ENCODE measurements around the gene TRAPPC12.
"Not testable (repeated sequence)": the region's sequence is repeated elsewhere in the genome, so short reads cannot be mapped to it uniquely, and the experiment has no call there.

Gene TRAPPC12

DNA sequence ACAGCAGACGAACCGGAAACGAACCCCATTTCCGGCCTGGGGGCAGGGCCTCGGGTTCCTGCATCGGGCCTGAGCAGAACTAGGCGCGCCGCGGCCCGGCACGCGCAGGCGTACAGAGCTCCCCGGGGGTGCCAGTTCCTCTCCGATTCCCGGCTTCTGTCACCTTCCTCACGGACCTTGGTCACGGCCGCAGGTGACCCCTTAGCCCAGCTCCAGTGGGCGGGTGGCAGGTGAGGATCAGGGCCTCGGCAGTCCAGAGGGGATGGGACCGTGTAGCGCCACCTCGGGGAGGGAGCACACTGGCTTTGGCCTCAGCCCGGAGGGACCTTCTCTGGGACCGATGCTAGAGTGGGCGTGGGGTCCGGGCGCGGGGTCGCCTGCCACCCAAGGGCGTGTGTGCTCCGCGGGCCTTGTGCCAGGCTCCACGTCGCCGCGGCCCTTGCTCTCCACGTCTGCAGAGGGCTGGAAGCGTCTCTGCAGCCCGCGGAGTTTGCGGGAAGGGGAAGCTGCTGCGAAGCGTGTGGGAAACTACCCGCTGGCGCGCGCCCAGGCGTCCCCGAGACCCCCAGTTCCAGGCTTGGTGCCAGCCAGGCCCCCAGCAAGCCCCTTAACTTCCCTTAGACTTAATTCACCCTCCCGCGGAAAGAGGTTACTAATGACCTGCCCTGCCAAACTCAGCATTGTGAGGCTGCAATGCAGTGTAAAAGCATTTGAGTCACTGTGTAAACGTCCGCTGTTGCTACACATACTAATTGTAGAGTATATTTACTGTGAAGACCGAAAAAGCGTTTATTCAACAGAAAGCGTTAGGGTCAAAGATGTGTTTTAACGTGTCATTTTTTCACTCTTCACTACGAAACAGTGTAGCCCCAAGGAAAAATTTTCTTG lies at the start of gene TRAPPC12:
Gene TRAPPC12 (plus strand): TSS at position 48 of the 888 bp plus-strand sequence. CDS start 7,930 bp downstream, outside the sequence.
- peak; percentile 79 for DNase-seq (ENCODE audit: low read depth)

DNA sequence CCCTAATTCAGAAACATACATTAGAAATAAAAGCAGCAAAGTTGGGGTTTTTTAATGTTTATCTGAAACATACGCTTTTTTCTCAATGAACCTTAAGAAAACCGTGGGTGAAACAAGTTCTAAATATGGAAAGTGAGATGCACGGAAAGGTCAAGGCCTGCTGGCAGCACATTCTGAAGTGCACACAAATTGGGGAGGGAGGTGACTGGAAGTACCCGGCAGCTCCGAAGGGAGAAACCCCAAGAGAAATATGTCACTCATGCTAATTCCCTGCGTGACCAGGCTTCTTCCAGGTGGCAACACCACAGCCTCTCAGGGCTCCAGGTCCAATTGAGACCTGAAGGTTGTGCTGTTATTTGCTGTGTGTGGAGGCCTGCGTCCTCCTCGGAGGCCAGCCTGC lies 47.4 kb upstream of the TRAPPC12 start:
- DNase-seq (ENCODE audit: low read depth), result no peak

DNA sequence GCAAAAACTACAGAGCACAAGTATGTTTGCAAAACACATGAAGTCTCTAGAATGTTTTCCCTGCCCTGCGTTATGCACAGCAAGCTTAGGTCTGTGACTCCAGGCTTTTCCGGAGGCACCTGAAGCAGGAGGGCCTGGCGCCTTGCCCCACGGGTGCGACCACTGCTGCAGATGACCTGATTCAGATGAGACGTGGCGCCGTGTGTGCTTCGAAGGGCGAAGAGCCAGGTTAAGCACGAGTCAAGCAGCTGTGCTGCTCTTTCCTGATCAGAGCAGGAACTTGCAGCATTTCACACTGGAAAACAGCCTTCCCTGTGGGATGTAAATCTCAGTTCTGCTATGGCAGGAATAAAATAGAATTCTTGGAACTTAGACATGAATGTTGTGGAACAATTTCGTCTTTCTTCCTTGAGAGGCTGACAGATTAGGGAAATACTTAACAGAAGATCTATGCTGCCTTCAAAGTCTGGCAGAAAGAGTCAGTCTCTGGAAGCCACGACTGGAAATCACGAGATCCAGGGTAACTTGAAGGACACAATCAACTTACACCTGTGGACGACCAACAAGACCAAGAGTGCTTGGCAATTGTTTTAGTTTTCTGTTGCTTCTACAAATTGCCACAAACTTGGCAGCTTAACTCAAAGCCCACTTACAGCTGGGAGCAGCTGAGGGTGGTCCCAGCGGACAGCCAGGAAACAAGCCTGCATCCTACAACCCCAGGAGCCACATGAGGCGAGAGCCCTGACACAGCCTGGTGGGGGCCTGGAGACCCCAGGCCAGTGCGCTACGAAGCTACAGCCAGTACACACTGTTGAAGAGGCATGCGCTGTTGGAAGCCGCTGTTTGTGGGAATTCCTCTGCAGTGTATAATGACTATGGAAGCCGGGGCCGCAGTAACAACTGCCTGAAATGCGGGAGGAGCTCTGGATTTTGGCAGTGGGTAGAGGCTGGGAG lies 44.8 kb upstream of the TRAPPC12 start:
- DNase-seq (ENCODE audit: low read depth), result no peak

DNA sequence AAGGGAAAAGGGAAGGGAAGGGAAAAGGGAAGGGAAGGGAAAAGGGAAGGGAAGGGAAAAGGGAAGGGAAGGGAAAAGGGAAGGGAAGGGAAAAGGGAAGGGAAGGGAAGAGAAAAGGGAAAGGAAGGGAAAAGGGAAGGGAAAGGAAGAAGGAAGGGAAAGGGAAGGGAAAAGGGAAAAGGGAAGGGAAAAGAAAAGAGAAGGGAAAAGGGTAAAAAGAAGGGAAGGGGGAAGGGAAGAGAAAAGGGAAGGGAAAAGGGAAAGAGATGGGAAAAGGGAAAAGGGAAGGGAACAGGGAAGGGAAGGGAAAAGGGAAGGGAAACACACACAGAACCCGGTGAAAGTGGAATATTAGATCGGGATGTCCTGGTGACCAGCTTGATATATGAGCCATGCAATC lies 42.6 kb upstream of the TRAPPC12 start:
- no peak for DNase-seq (ENCODE audit: low read depth)

DNA sequence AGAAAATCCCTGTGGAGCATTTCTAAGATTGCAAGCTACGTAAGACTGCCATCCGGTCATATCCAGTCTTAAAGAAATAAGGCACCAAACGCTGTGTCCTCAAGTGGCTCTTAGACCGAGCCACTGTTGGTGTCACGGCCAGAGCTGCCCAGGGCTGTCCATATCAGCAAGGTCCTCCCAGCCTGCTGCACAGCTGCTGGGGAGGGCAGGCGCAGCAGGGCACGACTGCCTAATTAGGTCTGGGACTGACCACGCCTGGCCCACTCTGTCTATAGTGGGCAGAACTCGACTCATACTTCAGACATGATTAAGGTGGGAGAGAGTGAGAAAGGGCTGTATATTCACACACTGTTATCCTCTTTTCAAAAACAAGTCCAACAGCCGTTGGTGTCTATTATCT lies 41.2 kb upstream of the TRAPPC12 start:
- DNase-seq (ENCODE audit: low read depth), result no peak

DNA sequence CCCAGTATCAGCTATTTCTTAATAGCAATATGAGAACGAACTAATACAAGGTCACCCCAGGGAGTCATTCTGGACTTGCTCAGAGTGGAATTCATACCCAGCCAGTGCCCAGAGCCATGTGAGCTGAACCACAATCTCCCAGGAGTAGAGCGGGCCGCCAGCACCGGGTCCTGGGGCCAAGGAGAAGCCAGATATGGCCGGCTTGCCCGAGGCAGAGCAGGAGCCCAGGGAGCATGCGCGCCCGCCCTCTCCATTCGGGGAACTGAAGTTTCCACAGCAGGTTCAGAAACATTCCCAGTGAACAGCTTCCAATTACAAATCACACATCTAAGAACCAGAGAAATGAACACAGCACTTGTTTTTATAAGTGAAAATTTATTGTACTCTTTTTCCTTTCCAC lies 39.4 kb upstream of the TRAPPC12 start:
- DNase-seq (ENCODE audit: low read depth), result no peak

DNA sequence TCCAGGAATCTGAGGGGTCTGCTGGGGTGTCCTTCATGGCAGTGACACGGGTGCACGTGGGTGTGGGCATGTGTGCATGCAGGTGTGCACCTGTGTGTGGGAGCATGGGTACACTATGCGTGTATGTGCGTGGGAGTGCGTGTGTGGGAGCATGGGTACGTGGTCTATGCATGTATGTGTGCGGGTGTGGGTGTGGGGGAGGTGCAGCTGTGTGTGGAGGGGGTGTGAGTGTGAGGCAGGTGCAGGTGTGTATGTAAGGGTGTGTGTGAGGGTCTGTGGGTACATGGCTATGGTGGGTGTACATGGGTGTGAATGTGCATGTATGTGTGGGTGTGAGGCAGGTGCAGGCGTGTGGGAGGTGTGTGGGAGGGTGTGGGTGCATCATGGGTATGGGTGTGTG lies 38.2 kb upstream of the TRAPPC12 start:
- no peak for DNase-seq (ENCODE audit: low read depth)

DNA sequence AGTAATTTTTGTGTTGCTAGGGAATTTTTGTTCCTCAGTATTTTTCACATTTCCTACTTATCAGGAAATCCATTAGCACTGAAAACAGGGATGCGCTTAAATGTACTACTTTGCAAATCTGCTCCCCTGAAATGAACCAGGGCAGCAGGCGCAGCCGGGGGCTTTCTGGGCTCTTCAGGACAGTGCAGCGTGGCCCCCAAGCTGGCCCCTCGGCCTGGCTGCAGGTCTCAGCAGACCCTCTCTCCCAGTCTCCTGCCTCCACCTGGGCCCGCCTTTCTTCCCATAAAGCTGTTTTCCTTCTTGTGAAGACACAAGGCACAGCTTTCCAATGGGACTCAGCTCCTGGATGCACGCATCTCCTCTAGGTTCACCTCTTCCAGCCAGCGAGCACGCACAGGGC lies 37.2 kb upstream of the TRAPPC12 start:
- DNase-seq (ENCODE audit: low read depth), result no peak

DNA sequence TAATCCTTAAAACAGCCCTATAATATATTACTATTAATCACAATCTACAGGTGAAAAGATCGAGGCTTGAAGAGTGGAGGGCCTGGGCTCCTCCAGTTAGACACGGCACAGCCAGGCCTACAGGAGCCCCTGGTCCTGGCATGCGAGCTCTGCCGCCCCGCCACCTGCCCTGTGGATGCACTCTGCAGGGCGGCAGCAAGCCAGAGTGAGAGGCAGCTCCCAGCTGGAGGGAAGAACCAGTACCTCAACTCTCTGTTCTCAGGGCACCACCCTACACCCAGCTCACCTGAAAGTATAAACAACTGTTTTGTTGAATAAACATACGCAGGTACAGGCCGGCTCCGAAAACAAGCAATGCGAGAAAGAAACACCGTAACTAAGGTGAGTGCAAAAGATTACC lies 36.5 kb upstream of the TRAPPC12 start:
- no peak for DNase-seq (ENCODE audit: low read depth)

DNA sequence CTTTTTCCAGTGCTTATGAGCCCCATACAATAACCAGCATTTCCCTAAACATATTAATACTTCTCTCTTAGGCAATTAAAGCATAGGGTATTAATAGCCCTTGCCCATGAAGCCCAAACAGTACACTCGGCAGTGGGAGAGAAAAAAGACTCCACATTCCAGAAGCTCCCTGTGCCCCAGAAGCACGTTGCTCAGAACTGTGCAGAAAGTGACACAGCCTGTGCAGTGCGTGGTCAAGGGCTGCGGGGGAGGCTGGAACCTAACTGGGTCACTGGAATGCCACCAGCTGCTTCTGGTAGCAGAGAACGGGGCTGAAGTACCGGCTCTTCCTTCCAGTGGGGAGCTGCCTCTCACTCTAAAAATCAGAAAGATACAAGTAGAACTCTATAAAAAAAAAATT lies 34.6 kb upstream of the TRAPPC12 start:
- no peak for DNase-seq (ENCODE audit: low read depth)

DNA sequence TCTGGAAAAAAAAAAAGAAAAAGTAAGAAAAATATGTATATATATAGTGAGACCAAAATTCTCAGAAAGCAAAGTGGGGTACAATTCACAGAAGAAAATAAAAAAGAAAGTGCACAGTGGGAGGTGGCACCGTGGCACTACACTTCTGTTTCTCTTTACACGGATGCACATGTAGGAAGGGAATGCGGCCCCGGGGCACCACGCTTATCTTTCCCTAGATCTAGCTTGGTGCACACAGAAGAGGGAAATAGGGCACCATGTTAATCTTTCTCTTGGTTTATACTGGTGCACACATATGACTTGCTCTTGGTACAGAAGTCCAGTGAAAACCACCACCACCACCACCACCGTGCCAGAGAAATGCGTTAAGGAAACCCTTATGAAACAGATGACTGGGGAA lies 33.9 kb upstream of the TRAPPC12 start:
- no peak for DNase-seq (ENCODE audit: low read depth)

DNA sequence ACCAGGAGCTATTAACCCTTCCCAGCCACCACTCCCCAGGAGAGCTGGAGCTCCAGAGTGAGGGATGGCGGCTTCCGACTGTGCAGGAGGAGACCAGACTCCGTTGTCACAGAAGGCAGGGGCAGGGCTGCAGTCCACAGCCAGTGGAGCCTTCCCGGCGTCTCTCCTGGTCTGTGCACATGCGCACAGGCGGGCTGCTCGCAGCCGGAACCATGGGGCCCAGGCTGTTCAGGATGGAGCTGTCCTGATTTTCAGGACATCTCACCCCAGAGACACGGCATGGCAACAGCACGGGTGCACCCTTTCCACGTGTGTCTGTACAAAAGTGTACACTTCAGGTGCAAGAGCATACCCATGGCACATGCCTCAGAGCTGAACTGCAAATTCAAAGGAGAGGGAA lies 30.7 kb upstream of the TRAPPC12 start:
- DNase-seq (ENCODE audit: low read depth), result no peak

DNA sequence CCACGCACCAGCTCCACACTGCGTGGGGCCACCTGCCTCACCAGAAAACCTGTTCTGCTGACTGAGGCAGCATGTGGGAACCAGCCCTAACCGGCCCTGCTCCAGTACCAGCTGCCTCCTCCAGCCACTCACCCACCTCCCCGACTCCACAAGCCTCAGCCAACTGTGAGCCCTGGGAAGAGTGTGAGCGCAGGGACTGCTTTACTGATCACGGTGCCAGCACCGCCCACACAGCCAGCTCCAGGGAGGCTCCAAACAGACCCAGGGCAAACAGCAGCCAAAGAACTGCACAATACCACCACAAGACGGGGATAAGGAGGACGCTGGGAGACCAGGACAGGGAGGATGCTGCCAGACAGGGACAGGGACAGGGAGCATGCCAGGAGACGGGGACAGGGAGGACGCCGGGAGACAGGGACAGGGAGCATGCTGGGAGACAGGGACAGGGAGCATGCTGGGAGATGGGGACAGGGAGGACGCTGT lies 30.2 kb upstream of the TRAPPC12 start:
- no peak for DNase-seq (ENCODE audit: low read depth)

DNA sequence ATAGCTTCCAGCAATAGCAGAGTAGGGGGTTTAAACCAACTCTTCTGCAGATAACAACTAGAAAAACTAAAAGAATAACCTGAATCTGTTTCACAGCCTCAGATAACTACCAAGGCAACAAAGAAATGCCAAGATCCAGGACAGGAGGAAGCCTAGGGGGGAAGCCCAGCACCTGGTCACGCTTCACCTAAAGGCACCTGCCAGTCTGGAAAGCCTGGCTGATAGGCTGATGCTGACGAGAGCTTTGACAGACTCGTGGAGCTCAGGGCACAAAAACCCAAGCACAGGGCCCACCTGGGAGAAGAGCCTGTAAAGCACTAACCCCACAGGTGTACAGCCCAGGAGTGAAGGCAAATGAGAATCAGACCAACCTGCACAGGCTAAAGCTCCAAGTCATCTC lies 24.5 kb upstream of the TRAPPC12 start:
- DNase-seq (ENCODE audit: low read depth), result no peak

DNA sequence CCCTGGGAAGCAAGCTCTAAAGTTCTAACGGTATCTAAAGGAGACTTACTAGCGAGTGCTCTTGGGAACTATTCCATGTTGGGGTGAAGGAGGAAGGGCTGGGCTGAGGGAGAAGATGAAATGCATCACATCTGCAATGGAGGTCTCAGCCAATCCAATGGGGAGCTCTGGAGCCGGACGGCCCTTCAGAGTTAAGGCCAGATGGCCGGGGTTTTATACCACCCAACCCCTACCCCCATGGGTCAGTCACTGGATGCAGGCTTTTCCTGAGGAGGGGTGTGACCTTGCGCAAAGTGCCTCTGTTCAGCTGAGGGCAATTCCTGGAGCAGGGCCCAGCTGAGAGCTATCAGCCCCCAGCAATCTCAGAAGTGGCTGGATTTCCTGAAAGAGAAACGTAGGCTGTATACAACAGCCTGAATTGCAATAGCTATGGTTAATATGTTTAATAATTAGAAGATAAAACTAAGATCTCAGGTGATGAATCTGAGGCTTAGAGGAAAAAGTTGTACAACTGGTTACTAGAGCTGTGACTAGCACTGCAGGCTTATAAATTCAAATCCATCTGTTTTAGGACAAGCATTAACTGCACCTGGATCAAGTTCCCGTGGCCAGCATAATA lies 23.4 kb upstream of the TRAPPC12 start:
- DNase-seq (ENCODE audit: low read depth), result no peak

DNA sequence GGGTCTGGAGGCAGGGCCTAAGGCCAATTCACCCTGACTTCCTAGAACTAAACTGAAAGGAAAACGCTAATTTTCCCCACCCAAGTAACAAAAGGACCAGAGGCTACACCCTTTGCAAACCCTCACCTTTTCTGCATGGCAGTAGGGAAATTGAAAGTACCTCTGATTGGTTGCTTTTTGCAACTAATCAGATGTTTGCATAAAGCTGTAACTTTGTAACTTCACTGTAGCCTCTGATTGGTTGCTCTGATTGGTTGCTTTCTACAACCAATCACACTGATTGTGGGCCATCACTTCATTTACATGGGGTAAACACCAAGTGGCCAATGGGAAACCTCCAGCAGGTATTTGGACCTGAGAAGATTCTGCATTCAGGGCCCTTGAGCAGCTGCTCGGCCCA lies 22.7 kb upstream of the TRAPPC12 start:
- DNase-seq (ENCODE audit: low read depth), result no peak

DNA sequence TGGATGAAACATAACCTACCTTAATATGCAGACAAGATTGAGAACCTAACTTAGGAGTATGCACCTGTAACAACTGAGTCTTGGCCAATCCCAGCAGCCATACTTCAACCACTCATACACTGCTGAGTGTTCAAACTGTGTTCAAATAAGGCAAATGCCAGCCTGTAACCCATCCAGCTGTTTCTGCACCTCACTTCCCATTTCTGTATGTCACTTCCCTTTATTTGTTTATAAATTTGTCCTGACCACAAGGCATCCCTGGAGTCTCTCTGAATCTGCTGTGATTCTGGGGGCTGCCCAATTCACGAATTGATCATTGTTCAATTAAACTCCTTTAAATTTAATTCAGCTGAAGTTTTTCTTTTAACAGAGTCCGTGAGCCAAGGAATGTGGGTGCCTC lies 22.0 kb upstream of the TRAPPC12 start:
- not testable (repeated sequence) for DNase-seq (ENCODE audit: low read depth)

DNA sequence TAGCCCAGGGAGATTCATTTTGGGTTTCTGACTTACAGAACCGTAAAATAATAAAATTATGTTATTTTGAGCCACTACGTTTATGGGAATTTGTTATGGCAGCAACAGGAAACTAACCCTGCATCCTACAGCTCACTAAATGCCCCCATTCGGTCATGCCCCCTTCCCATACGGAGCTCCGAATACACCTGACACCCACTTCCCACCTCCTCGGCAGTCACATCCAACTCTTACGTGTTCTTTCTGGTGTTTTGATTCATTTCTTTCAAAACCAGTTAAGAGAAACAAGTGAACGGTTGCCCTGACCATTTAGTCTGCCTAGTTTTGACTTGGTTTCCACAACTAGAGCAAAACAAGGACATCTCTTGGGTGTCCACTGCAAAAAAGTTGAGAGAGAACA lies 21.6 kb upstream of the TRAPPC12 start:
- DNase-seq (ENCODE audit: low read depth), result no peak

DNA sequence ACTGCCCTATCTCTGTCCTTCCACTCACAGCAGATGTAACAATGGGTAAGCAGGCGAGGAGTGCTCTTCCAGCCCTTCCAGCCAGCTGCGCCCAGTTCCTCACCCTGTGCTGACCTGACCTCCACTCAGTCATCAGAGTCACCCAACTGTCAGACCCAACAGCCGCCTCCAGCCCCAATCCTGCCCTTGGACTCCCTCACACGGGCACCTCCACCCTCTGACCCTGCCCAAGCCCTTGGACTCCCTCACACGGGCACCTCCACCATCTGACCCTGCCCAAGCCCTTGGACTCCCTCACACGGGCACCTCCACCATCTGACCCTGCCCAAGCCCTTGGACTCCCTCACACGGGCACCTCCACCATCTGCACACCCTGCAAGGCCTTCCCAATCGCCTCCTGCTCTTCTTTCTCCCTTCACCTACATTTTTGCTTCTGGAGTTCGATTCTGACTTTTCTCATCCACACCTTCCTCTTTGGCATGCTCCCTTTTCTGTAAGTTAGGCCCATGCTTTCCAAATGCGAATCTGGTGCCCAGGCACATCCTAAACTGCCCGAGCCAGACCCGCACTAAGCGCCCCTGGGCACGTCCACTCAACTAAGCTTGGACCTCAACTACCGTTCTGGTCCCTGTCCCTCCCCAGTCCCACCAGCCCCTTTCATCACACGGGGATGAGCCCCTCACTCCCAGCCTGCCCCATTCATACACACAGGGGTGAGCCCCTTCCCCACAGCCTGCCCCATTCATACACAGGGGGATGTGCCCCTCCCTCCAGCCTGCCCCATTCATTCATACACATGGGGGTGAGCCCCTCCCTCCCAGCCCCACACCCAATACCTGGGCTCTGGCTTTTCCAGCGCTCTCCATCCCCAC lies 17.7 kb upstream of the TRAPPC12 start:
- DNase-seq (ENCODE audit: low read depth), result no peak

DNA sequence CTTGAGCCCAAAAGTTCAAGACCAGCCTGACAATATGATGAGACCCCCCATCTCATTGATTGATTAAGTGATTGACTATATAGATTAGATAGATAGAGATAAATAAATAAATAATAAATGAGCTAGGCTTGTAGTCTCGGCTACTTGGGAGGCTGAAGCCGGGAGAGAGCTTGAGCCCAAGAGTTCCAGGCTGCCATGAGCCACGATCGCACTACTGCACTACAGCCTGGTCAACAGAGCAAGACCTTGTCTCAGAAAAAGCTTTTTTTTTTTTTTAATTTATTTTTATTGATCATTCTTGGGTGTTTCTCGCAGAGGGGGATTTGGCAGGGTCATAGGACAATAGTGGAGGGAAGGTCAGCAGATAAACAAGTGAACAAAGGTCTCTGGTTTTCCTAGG lies 14.3 kb upstream of the TRAPPC12 start:
- no peak for DNase-seq (ENCODE audit: low read depth)

DNA sequence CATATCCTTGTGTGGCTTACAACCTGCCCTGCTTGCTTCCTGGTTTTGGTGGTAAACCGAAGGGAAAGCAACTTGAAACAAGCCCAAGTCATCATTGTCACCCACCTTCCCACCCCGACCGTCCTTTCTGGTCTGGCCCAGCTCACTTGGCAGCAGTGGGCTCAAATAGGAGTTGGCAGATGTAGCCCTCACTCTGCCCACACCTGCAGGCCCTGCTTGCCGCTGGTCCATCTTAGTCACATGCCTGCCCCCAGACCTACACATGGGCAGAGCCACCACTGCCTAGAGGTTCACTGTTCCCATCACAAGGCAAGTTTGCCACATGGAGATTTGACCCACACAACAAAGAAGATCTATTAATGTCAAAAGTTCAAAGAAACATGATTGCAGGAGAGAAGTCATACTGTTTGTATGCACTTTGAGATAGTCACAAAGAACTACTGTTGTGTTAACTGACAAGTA lies 11.2 kb upstream of the TRAPPC12 start:
- no peak for DNase-seq (ENCODE audit: low read depth)

Data from CMK (cell line).